ENCODE data around the gene SORL1.

SORL1 gene

GRCh38 chr11:121581607-121582006, 129.5 kb downstream of the SORL1 start:
- in situ Hi-C loops (cut with HindIII; ENCODE audit: low sequenced_read_pairs), result no loop called here

GRCh38 chr11:121582296-121582695, 130.2 kb downstream of the SORL1 start:
- in situ Hi-C loops (cut with HindIII; ENCODE audit: low sequenced_read_pairs), result no loop called here

- in situ Hi-C loops (cut with HindIII; ENCODE audit: low sequenced_read_pairs), result no loop called here
Observed at GRCh38 chr11:121583825-121584224, 131.7 kb downstream of the SORL1 start.

GRCh38 chr11:121586750-121587149, 134.6 kb downstream of the SORL1 start:
- in situ Hi-C loops (cut with HindIII; ENCODE audit: low sequenced_read_pairs), result no loop called here

- in situ Hi-C loops (cut with HindIII; ENCODE audit: low sequenced_read_pairs), result no loop called here
Observed at GRCh38 chr11:121587182-121587581, 135.1 kb downstream of the SORL1 start.

- in situ Hi-C loops (cut with HindIII; ENCODE audit: low sequenced_read_pairs), result no loop called here
Observed at GRCh38 chr11:121588747-121589146, 136.6 kb downstream of the SORL1 start.

- in situ Hi-C loops (cut with HindIII; ENCODE audit: low sequenced_read_pairs), result no loop called here
Observed at GRCh38 chr11:121589946-121590537, 137.9 kb downstream of the SORL1 start.

GRCh38 chr11:121590772-121591404, 138.8 kb downstream of the SORL1 start:
- in situ Hi-C loops (cut with HindIII; ENCODE audit: low sequenced_read_pairs), result no loop called here

- in situ Hi-C loops (cut with HindIII; ENCODE audit: low sequenced_read_pairs), result no loop called here
Observed at GRCh38 chr11:121591405-121592033, 139.4 kb downstream of the SORL1 start.

GRCh38 chr11:121592708-121593107, 140.6 kb downstream of the SORL1 start:
- in situ Hi-C loops (cut with HindIII; ENCODE audit: low sequenced_read_pairs), result no loop called here

- in situ Hi-C loops (cut with HindIII; ENCODE audit: low sequenced_read_pairs), result no loop called here
Observed at GRCh38 chr11:121595717-121596161, 143.6 kb downstream of the SORL1 start.

- in situ Hi-C loops (cut with HindIII; ENCODE audit: low sequenced_read_pairs), result no loop called here
Observed at GRCh38 chr11:121596195-121597155, 144.4 kb downstream of the SORL1 start.

GRCh38 chr11:121603316-121603715, 151.2 kb downstream of the SORL1 start:
- in situ Hi-C loops (cut with HindIII; ENCODE audit: low sequenced_read_pairs), result no loop called here

- in situ Hi-C loops (cut with HindIII; ENCODE audit: low sequenced_read_pairs), result no loop called here
Observed at GRCh38 chr11:121604152-121604551, 152.0 kb downstream of the SORL1 start.

GRCh38 chr11:121606354-121606753, 154.2 kb downstream of the SORL1 start:
- in situ Hi-C loops (cut with HindIII; ENCODE audit: low sequenced_read_pairs), result no loop called here

GRCh38 chr11:121607341-121607740, 155.2 kb downstream of the SORL1 start:
- in situ Hi-C loops (cut with HindIII; ENCODE audit: low sequenced_read_pairs), result no loop called here

GRCh38 chr11:121608545-121609098, 156.5 kb downstream of the SORL1 start:
- in situ Hi-C loops (cut with HindIII; ENCODE audit: low sequenced_read_pairs), result no loop called here

GRCh38 chr11:121610706-121611105, 158.6 kb downstream of the SORL1 start:
- in situ Hi-C loops (cut with HindIII; ENCODE audit: low sequenced_read_pairs), result no loop called here

- in situ Hi-C loops (cut with HindIII; ENCODE audit: low sequenced_read_pairs), result no loop called here
Observed at GRCh38 chr11:121611242-121611641, 159.1 kb downstream of the SORL1 start.

- in situ Hi-C loops (cut with HindIII; ENCODE audit: low sequenced_read_pairs), result no loop called here
Observed at GRCh38 chr11:121613724-121614123, 161.6 kb downstream of the SORL1 start.
